GM18951 (cell line): ENCODE data around the gene LRMDA.

ENCODE experiments used
- POLR2A ChIP-seq: IDR thresholded peaks from 4 replicates; pipeline ENCODE4 v1.6.1; 2011; ENCODE audit warnings: mild to moderate bottlenecking; ENCODE audit not compliant: insufficient read length, insufficient read depth; ENCODE audit errors: extremely low read depth
- in situ Hi-C: fragments of 300-500 bp; cut with MboI; formaldehyde crosslinking; loops from one replicate; pipeline ENCODE4 v1.12.0; 2022; ENCODE audit warnings: low sequenced_read_pairs, mixed read lengths, inconsistent platforms; ENCODE audit not compliant: unreplicated experiment

LRMDA gene

GRCh38 chr10:75468612-75469005 is 37.2 kb downstream of the LRMDA start:
- in situ Hi-C loops, result no loop called here
- TF ChIP-seq POLR2A, result no peak

DNA sequence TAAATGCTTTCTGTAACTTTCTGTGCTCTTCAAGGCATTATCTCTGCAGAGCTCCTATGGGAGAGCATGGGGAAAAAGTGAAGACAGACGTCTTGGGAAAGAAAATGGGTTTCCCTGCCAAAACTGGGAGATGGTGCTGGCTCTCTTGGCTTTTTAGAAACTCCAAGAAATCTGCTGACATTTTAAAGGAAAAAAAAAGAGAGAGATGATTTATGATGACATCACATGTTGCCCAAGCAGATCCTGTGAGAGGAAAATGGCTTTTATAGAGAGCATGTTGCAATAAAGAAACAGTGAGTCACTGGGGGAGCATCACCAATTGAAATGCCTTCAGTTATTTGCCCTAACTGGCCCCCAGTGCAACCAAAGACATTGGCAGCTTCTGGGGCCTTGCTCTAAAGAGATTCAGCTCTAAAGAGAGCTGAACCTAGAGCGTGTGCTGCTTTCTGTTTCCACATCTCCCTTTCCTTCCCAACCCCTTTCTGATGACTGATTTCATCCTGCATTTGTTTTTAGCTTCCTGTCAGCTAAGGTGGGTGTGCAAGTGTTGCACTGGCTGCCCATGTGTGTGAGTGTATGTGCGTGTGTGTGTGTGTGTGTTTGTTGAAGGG is 37.7 kb downstream of the LRMDA start:
- in situ Hi-C loops, result no loop called here
- TF ChIP-seq POLR2A, result no peak

- in situ Hi-C loops, result no loop called here
- no peak for TF ChIP-seq POLR2A
These were observed 39.5 kb downstream of the LRMDA start for GRCh38 chr10:75470901-75471300.

DNA sequence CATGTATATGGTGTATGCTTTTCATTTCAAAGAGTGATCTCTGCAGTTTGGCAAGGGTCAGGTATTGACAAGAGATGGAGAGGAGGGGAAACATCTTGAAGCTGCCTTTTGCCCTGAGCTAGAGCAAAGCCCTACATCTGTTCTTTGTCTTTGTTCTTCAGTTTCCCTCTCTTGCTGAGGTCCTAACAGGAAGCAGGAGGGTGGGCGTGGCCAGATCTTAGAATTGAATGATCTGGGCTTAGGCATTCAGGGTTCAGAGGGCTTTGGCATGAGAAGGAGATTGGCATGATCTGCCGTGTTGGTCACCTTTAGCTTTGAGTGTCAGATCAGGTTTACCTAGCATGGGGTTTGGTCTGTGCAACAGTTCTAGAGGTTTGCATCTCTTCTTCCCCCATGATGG is 41.3 kb downstream of the LRMDA start:
- in situ Hi-C loops, result no loop called here
- no peak for TF ChIP-seq POLR2A

DNA sequence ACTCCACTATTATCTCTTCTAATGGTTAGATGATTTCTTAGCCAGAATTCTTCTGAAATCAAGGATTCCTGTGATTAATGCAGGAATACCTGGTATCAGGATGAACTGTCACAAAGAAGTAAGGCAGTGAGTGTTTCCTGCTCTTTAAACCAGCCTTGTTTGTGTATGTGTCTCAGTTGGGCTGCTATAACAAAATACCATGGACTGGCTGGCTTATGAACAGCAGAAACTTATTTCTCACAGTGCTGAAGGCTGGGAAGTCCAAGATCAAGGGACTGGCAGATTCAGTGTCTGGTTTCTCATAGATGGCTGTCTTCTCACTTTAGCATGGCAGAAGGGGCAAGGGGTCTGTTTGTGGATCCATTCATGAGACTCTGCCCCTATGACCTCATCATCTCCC is 42.7 kb downstream of the LRMDA start:
- in situ Hi-C loops, result no loop called here
- no peak for TF ChIP-seq POLR2A

- TF ChIP-seq POLR2A, result no peak
- in situ Hi-C loops, result no loop called here
These were observed 44.2 kb downstream of the LRMDA start for GRCh38 chr10:75475460-75476182.

DNA sequence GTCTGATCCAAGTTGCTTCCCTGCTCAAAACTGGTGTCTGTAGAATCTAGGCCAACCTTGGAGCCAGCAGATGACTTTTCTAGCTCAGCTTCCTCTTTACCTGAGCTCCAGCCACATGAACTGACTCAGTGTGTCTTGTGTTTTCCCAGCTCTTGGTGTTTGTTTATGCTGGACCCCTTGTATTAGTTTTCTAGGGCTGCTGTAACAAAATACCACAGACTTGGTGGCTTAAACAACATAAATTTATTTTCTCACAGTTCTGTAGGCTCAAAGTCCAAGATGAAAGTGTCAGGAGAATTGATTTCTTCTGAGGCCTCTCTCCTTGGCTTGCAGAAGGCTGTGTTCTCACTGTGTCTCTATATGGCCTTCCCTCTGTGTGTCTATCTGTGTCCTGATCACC is 45.1 kb downstream of the LRMDA start:
- TF ChIP-seq POLR2A, result no peak
- in situ Hi-C loops, result no loop called here

DNA sequence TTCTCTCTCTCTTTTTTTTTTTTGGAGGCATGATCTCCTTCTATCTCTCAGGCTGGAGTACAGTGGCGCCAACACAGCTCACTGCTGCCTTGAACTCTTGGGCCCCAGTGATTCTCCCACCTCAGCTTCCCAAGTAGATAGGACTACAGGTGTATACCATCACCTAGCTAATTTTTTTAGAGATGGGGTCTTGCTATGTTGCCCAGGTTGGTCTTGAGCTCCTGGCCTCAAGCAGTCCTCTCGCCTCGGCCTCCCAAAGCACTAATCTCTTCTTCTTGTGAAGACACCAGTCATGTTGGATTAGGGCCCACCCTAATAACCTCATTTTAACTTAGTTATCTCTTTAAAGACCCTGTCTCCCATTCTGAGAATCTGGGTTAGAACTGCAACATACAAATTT is 45.6 kb downstream of the LRMDA start:
- TF ChIP-seq POLR2A, result no peak
- in situ Hi-C loops, result no loop called here

DNA sequence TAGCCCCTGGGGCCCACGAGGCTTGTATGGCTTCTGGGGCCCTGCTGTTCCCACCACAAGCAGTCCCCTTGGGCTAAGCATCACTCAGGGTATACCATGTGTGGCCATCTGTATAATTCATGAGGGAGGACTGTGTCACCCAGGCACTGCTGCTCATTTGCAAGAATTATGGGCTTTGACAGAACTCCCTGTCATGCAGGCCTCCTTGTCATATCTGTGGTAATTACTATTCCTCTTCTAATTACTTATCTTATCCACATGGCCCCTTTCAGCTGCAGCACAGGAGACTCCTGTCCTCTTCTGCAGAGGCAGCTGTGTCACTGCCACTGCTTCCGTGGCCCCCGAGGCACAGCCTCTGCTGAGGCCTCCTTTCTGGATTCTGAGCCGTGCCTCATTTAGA is 46.3 kb downstream of the LRMDA start:
- no peak for TF ChIP-seq POLR2A

GRCh38 chr10:75480374-75480773 is 49.0 kb downstream of the LRMDA start:
- TF ChIP-seq POLR2A, result no peak
- in situ Hi-C loops, result no loop called here

More for the DNA sequence above, 46.3 kb downstream of the LRMDA start:
- in situ Hi-C loops, result no loop called here

DNA sequence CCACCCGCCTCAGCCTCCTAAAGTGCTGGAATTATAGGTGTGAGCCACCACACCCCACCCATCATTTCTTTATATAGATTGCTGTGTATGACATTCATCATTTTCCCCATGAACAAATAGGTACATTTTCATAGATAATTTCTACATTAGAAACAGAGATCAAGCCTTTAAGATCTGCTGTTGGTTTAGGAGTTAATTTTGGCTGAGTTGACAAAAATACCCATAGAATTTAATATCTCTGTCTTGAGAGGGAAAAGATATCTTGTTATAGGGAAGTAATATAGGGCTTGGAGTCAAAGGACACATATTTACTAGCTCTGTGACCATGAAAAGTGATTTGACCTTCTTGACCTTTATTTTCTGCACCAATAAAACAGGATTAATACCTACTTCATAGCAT is 51.8 kb downstream of the LRMDA start:
- in situ Hi-C loops, result no loop called here

DNA sequence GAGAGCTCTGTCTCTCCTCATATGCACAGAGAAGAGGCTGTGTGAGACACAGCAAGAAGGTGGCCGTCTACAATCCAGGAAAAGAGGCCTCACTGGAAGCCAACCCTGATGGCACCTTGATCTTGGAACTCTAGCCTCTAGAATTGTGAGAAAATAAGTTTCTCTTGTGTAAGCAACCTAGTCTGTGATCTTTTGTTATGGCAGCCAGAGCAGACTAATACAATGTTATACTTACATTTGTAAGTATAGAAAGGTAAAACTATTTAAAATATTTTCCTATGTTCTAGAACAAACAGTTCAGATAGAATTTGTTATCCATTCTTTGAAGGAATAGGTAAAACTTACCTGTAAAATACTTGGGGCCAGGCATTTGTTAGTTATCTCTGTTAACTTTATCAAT is 53.3 kb downstream of the LRMDA start:
- no peak for TF ChIP-seq POLR2A
- in situ Hi-C loops, result no loop called here

More for the DNA sequence above, 51.8 kb downstream of the LRMDA start:
- no peak for TF ChIP-seq POLR2A

DNA sequence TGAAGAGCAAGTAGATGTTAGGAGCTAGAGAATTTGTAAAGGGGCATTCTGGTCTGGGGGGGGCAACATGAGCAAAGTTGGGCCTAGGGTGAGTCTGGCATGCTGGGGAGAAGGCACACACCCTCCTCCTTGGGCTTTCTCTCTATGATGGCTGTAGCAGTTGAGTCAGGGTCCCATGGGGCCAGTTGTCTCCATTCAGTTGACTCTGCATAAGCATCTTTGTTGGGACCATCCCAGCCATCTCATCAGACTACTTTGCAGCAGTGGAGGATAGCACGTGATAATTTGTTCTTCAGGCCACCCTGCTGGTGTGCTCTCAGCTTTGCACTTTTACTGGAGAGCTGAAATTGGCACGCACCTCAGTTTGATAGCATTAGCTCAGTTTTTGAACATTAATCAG is 55.2 kb downstream of the LRMDA start:
- no peak for TF ChIP-seq POLR2A
- in situ Hi-C loops, result no loop called here

- TF ChIP-seq POLR2A, result no peak
- in situ Hi-C loops, result no loop called here
These were observed 55.8 kb downstream of the LRMDA start for GRCh38 chr10:75487087-75487754.

GRCh38 chr10:75487755-75488125 is 56.3 kb downstream of the LRMDA start:
- in situ Hi-C loops, result no loop called here
- TF ChIP-seq POLR2A, result no peak
